HG03064 (cell line): ENCODE data around the gene GPX3.
A peak's percentile ranks its signal among the peaks of the same experiment; 100 is the strongest.

Experiments
- ATAC-seq: cut with Tn5 transposase; IDR thresholded peaks from one replicate; pipeline ENCODE4 v1.9.1; 2021; ENCODE audit warnings: low read depth; ENCODE audit not compliant: unreplicated experiment

Gene GPX3

DNA sequence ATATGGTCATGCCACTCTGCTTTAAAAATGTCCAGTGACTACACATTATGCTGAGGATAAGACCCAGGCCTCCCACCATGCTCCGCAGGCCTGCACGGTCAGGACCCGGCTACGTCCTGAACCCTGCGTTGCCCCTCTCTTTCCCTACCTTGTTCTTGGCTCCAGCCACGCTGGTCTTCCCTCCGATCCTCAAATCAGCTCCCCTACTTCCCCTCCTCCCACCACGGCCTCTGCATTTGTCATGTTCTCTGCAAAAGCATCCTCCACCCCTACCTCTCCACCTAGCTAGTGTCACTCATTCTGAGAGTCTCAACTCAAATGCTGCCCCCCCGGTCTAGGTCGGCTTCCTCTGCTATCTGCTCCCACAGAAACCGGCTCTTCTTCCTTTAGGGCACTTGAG lies 11.2 kb downstream of the GPX3 start:
- no peak for ATAC-seq

DNA sequence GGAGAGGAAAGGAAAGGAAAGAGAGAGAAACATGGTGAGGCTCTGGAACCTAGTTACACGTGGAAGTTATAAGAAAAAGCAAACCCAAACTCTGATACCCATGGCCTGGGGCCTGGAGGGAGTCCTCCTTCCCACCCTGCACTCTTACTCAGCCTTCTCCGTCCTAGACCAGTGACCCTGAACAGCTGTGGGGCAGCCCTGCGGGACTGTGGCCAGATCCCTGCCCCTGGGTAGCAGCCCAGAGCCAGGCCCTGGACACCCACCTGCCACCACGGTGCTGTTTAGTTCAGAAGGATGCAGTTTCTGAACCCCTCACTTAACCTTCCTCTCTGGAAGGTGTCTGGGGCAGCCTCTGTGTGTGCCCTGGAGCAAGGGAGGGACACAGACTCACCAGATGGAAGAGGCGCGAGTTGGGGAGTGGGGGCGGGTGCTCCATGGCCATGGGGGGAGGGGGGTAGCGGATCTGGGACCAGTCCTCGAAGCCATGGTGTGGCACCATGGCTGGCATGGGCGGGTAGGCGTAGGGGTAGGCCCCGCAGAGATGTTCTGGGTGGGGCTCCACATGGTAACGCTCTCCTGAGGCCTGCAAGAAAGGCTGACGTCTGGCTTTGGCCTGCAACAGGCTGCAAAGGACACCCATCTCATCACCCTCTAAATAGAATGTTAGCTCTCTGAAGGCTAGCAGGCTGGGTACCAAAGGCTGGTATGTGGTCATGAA lies 13.0 kb downstream of the GPX3 start:
- ATAC-seq = no peak

DNA sequence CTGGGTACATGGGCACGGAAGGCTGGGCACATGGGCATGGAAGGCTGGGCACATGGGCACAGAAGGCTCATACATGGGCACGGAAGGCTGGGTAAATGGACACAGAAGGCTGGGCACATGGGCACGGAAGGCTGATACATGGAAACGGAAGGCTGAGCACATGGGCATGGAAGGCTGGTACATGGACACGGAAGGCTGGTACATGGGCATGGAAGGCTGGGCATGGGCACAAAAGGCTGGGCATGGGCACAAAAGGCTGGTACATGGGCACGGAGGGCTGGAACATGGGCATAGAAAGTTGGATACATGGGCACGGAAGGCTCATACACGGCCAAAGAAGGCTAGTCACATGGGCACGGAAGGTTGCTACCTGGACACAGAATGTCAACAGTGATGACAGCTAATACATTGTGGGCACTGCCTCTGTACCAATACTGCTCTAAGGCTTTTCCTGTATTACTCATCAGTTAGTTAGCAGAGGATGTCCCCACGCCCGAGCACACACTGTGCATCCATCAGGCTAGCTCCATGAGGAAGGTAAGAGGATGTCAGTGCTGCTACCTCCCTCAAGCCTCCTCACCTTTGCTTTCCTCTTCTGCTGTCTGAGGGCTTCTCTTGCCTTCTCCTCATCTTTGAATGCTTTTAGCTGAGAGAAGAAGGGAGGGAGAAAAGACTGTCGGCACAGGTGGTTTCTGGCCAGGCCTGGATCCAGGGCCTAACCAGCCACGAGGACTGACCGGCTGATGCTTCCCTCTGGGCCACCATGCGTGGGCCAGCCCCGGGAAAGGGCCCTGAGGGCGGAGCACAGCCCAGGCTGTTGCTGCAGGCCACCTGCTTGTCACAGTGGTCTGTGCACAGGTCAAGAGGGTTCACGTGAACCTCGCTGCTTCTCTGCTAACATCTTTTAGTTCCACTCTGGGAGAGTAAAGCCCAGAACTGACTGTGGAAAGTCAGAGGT lies 14.3 kb downstream of the GPX3 start:
- ATAC-seq = no peak

DNA sequence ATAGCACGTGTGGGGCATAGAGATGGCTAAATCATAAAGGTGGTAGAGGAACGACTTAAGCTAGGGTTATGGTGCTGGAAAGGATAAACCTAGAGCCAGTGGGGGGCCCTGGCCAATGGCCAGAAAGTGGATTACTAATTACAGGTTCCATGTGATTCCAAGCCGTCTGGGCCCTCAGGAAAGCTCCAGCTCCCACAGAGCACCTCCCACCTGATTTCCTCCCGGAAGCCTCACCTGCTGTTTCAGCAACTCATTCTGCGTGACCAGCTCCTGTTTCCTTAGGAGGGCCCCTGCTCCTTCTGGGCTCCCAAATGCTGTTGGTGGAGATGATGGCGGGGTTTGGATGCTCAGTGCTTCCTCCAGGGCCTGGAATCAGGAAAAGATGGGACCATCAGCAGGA lies 16.2 kb downstream of the GPX3 start:
- ATAC-seq = no peak

DNA sequence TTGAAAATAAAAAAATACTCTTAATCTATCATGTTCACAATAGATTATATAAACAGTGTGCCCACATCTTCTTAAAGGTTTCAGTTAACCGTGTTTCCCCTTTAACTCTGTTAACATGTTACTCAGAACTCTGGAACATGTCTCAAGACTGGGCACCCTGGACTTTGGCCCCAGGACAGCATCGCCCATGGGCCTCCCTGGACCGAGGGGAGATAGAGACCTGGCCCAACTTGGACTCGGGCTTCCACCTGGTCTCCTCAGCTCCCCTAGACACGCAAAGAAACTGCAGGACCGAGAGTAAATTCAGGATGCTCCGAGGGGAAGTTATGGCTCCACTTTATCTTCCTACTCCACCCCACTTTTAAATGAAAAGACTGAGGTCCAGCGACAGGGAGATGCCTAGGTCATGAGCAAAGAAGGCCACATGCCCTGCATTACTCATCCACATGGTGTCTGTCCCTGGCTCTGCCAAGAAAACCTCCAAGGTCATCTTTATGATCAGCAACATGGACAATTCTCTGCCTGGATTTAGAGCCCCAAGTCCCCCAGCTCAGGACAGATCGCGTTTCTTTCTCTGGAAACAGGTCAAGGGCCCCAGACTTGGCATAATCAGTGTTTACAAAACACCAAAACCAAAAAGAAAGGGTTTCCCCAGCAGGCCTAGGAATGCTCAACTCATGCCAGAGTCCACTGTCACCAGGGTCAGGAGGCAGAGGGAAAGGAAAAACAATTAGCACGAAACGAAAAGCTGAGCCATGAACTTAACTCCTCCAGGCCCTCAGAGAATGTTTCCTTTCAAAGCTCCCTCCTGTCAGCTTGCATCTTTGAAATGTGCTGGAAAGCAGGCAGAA lies 17.4 kb downstream of the GPX3 start:
- ATAC-seq = no peak

DNA sequence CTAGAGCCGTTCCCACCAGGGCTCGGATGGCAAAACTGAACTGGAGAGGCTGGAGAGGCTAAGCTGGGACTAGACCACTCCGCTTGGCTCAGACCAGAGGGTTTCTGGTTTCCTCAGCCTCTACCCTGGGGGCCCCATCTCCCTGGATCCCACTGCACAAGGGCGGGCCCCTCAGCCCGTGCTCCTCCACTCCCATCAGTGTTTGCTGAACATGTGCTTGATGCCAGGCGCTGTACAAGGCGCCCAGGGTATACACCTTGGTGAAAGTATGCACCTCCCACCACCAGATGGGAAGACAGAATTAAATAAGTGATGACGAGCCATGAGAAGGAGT lies 18.0 kb downstream of the GPX3 start:
- ATAC-seq = no peak

DNA sequence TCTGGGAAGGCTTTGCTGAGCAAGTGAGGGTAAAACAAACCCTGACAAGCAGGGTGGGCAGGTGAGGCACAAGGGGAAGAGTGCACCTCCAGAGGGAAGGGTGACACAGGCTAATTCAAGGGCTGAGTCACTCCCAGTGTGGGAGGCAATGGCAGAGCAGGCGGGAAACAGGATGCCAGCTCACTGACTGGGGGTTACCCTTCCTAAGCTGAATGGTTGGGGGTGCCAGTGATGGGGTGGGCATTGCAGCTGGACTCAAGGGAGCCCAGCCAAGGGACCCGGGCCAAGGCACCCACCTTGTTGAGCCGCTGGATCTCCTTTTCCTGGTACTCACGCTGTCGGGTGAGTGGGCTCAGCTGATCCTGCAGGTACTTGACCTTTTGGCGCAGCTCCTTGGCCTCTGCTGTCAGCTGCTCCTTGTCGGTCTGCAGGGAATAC lies 18.4 kb downstream of the GPX3 start:
- no peak for ATAC-seq

DNA sequence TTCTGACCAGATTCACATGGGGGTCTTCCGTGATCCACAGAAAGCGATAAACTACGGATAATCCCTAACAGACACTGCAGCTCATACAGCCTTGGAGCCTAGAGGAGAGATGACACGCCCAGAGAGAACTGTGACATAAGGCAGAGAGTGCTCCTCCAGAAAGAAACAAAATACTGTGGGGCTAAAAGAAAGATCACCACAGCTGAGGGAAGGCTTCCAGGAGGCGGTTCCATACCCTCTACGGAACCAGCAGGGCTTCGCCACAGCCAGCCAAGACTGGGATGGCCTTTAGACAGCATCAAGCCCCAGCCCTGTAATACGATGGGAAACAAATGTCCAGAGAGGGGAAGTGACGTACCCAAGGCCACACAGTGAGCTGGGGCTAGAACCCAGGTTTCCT lies 19.3 kb downstream of the GPX3 start:
- no peak for ATAC-seq

DNA sequence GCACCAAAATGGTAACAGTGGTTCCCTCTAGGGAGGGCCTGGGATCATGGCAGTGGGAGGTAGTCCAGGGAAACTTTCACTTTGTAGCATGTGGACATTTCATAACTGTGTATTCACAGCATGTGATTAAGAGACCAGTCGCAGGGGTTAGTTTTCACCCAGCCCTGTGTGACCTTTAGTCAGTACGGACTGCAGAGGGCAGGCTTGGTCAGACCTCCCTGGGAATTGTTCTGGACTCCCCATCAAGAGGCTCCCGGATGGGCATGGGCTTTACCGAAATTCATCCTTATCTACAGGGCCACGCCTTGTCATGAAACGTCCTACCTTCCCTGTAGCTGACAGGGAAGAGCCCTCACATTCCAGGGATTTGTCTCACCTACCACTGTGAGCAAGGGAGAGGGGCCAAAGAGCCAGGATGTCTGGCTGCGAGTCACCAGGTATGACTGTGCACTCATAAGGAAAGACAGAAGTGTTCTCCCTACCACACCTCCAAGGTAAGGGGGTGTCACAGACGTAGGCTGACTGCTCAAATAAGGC lies 19.9 kb downstream of the GPX3 start:
- ATAC-seq = no peak

DNA sequence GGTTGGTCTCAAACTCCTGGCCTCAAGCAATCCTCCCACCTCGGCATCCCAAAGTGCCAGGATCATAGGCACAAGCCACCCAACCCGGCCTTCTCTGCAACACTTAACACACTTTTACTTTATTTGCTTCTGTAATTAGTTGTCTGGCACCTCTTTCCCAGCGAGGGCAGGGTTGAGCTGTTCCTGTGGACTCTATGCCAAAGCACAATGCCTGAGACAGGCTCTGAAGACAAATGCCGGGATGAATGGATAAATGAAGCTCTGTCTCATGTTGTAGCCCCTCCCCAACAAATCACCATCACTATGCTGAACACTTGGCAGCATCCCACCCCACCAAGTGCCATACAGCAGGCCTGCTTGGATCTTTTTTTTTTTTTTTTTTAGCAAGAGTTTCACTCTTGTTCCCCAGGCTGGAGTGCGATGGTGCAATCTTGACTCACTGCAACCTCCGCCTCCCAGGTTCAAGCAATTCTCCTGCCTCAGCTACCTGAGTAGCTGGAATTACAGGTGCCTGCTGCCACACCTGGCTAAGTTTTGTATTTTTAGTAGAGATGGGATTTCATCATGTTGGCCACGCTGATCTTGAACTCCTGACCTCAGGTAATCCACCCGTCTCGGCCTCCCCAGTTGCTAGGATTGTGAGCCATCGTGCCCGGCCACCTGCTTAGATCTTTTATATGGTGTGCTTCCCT lies 21.3 kb downstream of the GPX3 start:
- no peak for ATAC-seq

DNA sequence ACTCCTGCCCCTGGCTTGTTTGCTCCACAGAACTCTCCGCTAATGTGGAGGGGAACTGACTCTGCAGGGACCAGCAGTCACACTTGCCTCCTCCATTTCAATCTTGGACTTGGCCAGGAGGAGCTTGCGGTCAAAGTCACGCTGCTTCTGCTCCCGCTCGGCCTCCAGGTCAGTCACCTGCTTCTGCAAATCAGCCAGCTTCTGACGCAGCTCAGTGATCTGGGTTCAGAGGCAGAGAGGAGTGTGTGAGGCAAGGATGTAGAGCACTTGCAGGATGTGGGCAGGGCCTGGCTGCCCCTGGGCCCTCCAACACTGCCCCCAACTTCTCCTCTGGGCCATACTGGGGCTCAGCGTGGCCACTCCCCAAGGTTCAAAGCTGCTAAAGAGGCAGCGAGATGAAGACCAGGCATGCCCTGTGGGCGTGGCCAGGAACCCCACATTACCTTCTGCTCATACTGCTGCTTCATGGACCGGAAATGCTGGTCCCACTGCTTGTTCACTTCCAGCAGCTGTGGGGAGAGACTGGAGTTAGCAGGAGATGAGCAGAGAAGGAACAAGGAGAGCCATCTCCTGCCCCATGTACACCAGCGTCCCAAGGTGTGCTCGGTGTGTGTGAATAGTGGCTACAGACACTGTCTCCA lies 22.2 kb downstream of the GPX3 start:
- no peak for ATAC-seq

DNA sequence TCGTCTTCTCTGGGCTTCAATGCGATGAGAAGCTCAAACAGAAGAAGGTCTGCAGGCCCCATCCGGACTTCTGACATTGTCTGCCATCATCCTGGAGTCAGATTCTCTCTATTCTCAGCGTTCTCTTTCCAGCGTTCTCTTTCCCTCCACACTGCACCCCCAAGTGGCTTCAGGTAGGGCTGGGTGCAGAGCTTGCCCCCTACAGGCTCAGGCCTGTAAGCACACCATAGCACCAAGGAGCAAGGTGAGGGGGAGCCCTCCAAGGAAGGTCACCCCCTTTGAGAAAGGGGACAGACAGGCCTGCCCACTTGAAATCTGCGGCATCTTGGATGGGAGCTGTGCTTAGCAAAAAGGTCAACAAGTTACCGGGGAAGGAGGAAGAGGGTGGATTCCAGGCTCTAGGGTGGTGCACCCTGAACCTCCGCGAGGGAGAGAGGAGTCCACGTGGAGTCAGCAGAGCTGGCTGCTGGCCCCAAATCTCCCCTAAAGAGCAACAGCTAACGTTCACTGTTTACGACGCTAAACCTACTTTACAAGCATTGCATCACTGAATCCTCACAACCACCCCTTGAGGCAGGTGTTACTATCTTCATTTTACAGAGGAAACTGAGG lies 27.5 kb downstream of the GPX3 start:
- ATAC-seq = no peak

DNA sequence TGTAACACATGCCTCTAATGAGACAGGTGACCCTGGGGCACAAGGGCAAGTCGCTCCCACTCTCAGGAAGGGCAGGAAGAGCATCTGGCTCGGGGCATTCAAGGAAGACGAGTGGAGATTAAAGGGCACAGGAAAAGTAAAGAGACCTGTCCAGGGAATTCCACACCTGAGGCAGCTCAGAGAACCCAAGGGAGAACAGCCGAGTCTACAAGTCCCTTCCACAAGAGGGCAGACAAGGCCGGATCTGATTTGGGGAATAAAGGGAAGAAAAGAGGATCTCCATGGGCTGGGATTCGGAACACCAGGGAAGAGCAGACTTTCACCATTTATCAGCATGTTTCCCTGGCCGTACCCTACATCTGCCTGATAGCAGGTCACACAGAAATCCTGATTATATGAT lies 28.1 kb downstream of the GPX3 start:
- no peak for ATAC-seq

DNA sequence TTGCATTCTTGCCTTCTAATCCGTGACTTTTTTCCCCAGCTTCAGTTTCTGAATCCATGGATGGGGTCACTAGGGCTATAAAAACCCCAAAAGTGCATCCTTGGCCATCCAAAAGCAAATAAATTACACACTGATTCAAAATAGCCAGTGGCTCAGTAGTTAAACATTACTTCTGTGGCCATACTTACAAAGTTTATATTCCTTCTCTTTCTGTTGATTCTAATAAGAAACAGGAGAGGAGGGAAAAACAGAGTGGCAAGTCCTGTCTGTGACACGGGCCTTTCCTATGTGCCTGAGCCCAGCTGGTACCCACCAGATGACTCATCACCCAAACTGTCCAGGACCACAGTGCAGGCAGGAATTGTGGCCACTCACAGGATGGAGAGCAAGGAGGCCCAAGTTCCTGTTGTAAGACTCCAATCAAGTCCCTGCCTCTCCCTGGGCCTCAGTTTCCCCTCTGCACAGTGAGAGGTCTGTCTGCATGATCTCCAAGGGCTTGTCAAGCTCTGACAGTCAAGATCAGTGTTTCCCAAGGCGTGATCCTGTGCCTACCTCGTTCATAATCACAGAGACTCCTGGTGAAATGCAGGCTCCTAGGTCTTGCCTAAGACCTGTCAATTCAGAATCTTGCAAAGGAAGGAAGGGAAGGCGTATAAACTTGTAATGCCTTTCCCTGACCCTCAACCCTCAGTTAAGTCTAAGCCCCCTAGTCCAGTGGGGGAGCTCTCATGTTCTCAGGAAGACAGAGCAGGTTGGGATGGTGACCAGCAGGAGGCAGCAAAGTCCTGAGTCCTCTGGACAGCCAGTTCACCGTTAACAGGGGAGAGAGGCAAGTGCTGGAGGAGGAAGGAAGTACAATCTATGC lies 30.9 kb downstream of the GPX3 start:
- ATAC-seq = peak; percentile 66

DNA sequence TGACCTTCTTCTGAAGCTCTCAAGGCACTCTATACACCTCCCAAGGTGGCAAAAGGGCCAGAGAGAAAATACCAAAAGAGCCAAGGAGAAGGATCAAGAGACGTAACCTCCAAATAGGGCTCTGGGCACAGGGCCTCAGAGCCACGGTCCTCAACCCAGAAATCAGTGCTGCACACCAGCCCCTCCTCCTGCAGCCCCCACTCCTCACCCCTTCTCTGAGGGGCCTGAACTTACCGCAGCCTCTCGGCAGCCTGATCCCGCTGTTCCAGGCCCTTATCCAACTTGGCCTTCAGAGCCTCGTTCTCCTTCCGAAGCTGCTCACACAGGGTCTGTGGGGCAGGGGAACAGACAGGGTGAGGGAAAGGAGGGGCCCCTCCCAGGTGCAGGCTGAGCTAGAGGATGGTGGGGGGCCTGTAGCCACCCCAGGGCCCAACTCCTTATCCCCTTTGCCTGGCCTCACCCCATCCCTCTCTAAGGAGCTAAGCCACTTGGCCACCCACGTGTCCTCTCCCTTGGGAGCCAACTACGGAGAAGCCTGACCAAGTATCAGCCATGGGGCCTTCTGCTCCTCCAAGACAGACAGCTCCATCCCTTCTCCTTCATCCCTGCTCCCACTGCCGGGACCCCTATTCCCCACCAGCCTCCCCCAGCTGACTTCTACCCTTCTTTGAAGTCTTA lies 31.7 kb downstream of the GPX3 start:
- no peak for ATAC-seq

DNA sequence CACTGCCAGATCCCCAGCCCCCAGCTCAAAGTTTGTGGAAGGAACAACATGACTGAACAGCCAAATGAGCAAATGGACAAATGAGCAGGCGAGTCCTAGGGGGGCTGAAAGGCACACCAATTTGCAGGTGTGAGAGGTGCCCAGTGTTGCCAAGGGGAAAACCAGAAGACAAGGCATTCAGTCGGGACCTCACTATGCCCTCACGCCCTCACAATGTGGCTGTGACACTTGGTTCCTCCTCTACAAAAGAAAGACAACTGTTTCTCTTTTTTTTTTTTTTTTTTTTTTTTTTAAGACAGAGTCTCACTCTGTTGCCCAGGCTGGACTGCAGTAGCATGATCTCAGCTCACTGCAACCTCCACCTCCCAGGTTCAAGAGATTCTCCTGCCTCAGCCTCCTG lies 32.4 kb downstream of the GPX3 start:
- no peak for ATAC-seq

DNA sequence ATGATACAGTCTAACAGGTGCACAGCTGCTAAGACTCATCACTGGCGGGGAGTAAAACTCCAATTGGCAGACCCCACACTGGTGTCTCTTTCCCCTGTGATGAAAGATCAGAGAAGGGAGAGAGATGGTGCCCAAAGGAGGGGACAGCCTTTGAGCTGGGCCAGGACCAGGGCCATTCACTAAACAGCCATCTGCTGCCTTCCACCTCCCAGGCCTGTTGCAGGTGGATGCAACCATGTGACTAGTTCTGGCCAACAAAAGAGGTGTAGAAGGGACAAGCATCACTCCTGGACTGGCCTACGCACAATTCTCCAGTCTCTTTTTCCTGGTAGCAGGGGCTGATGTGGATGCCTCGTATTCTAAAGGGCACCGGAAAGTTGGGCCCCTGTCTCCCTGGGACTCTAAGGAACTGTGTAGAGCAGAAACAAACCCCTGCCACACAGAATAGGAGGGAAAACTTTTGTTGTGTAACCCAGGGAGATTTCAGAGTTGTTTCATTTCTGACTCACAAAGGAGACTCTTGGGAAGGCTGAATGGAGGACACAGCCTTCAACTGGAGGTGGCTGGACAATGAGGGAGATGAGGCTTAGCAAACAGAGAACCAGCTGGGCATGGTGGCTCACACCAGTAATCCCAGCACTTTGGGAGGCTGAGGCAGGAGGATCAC lies 33.5 kb downstream of the GPX3 start:
- no peak for ATAC-seq
